Pericardium fibroblast (primary cell): ENCODE results near the gene SMG6. TPM values are rescaled to one million over a fixed set of nuclear protein-coding genes. Genes with fewer than 3 reads are reported as not detected.

Source experiments
- total RNA-seq: library from RNA; depleted of rRNA; stranded (reverse); fragments of >200 nt; gene quantifications from 2 replicates; pipeline ENCODE4 v1.2.3, GENCODE V29; 2015

SMG6 gene
- total RNA-seq = 20.0 and 49.5 TPM in 2 replicates

DNA sequence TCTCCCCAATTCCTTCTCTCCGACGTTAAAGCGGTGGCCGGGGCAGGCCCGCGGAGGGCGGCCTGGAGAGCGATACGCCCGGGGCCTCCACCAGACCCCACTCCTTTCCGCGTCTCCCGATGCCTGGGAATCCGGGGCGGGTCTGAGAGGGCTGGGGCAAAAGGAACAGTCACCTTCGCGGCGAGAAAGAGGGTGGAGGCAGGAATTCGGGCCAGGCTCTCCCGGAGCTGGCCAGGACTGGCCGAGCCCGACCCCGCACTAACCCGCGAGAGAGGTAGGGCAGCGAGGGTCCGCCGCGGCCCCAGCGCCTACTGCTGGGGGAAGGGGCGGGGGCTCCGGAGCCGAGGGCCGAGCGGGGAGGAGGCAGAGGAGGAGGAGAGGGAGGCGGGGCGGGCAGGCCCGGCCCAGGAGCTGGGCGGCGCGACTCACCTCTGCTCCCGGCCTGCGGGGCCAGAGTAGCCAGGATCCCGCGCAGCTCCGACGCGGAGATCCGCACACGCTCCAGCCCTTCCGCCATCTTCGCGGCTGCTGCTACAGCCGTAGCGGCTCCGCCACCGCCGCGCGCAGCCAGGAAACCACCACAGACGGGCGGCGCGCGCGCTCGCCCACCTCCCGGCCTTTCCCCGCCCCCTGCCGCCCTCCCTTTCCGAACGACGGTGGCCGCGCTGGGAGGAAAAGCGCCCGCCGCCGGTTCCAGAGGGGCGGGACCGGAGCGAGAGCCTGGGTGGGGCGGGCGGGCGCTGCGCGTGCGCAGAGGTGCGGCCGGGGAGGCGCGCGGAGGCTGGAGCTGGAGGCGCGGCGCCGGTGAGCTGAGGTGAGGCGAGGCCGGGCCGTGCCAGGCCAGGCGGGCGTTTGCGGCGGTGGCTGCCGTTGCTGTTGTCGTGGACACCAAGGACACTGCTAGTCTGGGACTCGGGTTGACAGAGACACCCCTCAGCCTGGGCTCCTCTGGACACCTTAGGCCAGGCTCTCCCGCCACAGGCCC is at the start of gene SMG6, which contains the start of gene SRR:
Gene SMG6 (minus strand): TSS at position 582 of the 985 bp plus-strand sequence. CDS start 65 bp downstream, at position 517.
Gene SRR (plus strand): TSS at position 747 of the 985 bp plus-strand sequence. CDS start 11,611 bp downstream, outside the sequence.

GRCh38 chr17:2336852-2337543 is 33.4 kb upstream of the SMG6 start, which contains the start of gene SGSM2:
Gene SGSM2 (plus strand): TSS chr17:2337501. CDS start chr17:2337689, 188 bp downstream.

GRCh38 chr17:2336215-2336851 is 32.7 kb upstream of the SMG6 start, which contains the start of gene TSR1:
Gene TSR1 (minus strand): TSS chr17:2336457. CDS start chr17:2336427, 30 bp downstream.

GRCh38 chr17:2054512-2055291 is 248.9 kb downstream of the SMG6 start, which contains the start of gene HIC1:
Gene HIC1 (plus strand): TSS chr17:2055103. CDS start chr17:2056691, 1,588 bp downstream.

DNA sequence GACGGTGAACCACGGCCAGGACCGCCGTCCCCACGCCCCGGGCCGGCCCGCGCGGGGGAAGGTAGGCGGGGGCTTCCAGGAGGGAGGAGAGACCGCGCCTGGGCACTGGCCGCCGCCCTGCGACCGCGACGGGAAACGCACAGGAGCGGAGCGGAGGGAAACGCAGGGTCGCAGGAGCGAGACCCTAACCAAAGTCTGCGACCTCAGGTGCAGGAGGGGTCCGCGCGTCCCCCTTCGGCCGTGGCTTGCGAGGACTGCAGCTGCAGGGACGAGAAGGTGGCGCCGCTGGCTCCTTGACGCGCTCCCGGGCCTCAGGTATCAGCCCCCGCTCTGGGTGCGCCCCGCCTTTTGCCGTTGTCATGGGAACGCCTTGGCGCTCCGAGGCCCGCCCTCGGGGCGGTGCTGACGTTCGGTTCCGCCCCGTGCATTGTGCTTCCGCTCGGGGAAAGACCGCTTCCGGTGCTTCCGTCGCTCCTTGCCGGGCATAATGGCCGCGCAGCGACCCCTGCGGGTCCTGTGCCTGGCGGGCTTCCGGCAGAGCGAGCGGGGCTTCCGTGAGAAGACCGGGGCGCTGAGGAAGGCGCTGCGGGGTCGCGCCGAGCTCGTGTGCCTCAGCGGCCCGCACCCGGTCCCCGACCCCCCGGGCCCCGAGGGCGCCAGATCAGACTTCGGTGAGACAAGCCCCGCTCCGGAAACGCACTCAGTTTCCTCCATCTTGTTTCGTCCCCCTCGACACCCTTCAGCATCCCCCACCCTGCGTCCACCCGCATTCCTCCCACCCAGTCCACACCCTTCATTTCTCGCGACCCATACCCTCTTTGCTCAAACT is 261.8 kb downstream of the SMG6 start, which contains the start of gene OVCA2:
Gene OVCA2 (plus strand): TSS at position 462 of the 829 bp plus-strand sequence. CDS start 26 bp downstream, at position 488.

GRCh38 chr17:2029911-2030778 is 273.4 kb downstream of the SMG6 start, which contains the start of gene DPH1:
Gene DPH1 (plus strand): TSS chr17:2030153. CDS start chr17:2030170, 17 bp downstream.

GRCh38 chr17:2025220-2025621 is 278.4 kb downstream of the SMG6 start, which contains the start of gene RTN4RL1:
Gene RTN4RL1 (minus strand): TSS chr17:2025334. CDS start chr17:2024865, 469 bp downstream.

Other genes with a start within 250 kb of the SMG6 start
- gene HIC1, start 248.7 kb downstream of the SMG6 start, total RNA-seq = 73.4 and 91.3 TPM in 2 replicates
- gene SRR, start 165 bp upstream of the SMG6 start, total RNA-seq = 19.6 and 24.1 TPM in 2 replicates
- 27.1 and 35.7 TPM in 2 replicates for gene TSR1, start 32.7 kb upstream of the SMG6 start, total RNA-seq
- 31.2 and 41.2 TPM in 2 replicates for gene SGSM2, start 33.7 kb upstream of the SMG6 start, total RNA-seq
- 7.7 and 7.8 TPM in 2 replicates for gene MNT, start 97.3 kb upstream of the SMG6 start, total RNA-seq
- 9.8 and 10.2 TPM in 2 replicates for gene METTL16, start 208.1 kb upstream of the SMG6 start, total RNA-seq